Endothelial cell of umbilical vein (primary cell): Measurements from ENCODE around the gene PLEKHF1. TPM values are rescaled to one million over a fixed set of nuclear protein-coding genes. Genes with fewer than 3 reads are reported as not detected.

Source experiments
- BruUV-seq: library from RNA; stranded (reverse); fragments of 400-500 nt; replicated peaks from 2 replicates; lab custom pipeline; 2021; lab: Mats Ljungman, UMichigan
- CTCF ChIA-PET: fragments of 300-600, 350-600 bp; sonication (Branson Sonifier 250); formaldehyde crosslinking; loops from one replicate; lab custom pipeline; 2021; ENCODE audit warnings: antibody characterized with exemption, inconsistent platforms; lab: Charles Lee
- POLR2A ChIA-PET: fragments of 300-600, 350-600 bp; sonication (Branson Sonifier 250); formaldehyde crosslinking; loops from one replicate; lab custom pipeline; 2021; ENCODE audit warnings: antibody characterized with exemption, inconsistent platforms; lab: Charles Lee
- DNase-seq: peaks from one replicate; pipeline ENCODE4 v3.0.0-alpha.2; 2011; ENCODE audit warnings: low read depth, low spot score
- FAIRE-seq: peaks from 2 replicates; lab custom pipeline; 2011; peaks lifted over from hg19 to GRCh38; lab: Jason Lieb, UNC
- H2AFZ ChIP-seq: 2 replicates; pipeline ENCODE4 v1.6.0; 2012; ENCODE audit warnings: low read depth, low read length, control low read depth, inconsistent platforms
- H3K27ac ChIP-seq: 2 replicates; pipeline ENCODE4 v1.5.1; 2011; ENCODE audit warnings: low read depth, mild to moderate bottlenecking, control low read depth, low read length, moderate library complexity; ENCODE audit not compliant: insufficient read depth
- H3K27me3 ChIP-seq, 2 experiments: 2 replicates each; pipeline versions ENCODE4 v1.6.0 to v1.6.1; 2011; ENCODE audit warnings: low read length in 2 of 2, mixed read lengths in 1 of 2; ENCODE audit not compliant: control insufficient read depth in 2 of 2, insufficient read depth in 2 of 2
- H3K36me3 ChIP-seq, 2 experiments: 2 replicates in 1 of 2; 3 replicates in 1 of 2; pipeline ENCODE4 v1.5.1; 2011; ENCODE audit warnings: low read length in 2 of 2, mild to moderate bottlenecking in 1 of 2, moderate library complexity in 1 of 2; ENCODE audit not compliant: control insufficient read depth in 2 of 2, insufficient read depth in 2 of 2; ENCODE audit errors: extremely low read depth in 1 of 2
- H3K4me1 ChIP-seq: 3 replicates; pipeline ENCODE4 v1.5.1; 2011; ENCODE audit warnings: mild to moderate bottlenecking, low read length; ENCODE audit not compliant: control insufficient read depth, insufficient read depth; ENCODE audit errors: extremely low read depth
- H3K4me2 ChIP-seq: 2 replicates; pipeline ENCODE4 v1.6.1; 2011; ENCODE audit warnings: low read length, control low read depth, mixed read lengths; ENCODE audit not compliant: insufficient read depth
- H3K4me3 ChIP-seq, 3 experiments: fragments of 200-600 bp in 1 of 3; sonication (generic), shearing (Covaris generic) in 1 of 3; replicated peaks in 1 of 3; 2 replicates each; pipeline ENCODE4 v1.5.1; 2011 to 2016; ENCODE audit warnings: control low read depth in 3 of 3, low read length in 3 of 3, mild to moderate bottlenecking in 2 of 3, inconsistent platforms in 1 of 3, low read depth in 1 of 3, moderate library complexity in 1 of 3; ENCODE audit not compliant: insufficient read depth in 1 of 3
- H3K79me2 ChIP-seq: 2 replicates; pipeline ENCODE4 v1.6.0; 2012; ENCODE audit warnings: low read length, inconsistent platforms; ENCODE audit not compliant: control insufficient read depth, insufficient read depth
- H3K9ac ChIP-seq: replicated peaks from 2 replicates; pipeline ENCODE3; 2011; ENCODE audit warnings: low read length, control low read depth; ENCODE audit not compliant: insufficient read depth; ENCODE audit errors: extremely low read depth
- H3K9me1 ChIP-seq: replicated peaks from 3 replicates; pipeline ENCODE4 v1.6.0; 2011; ENCODE audit warnings: mild to moderate bottlenecking, low read length; ENCODE audit not compliant: control insufficient read depth, insufficient read depth; ENCODE audit errors: extremely low read depth
- H3K9me3 ChIP-seq: replicated peaks from 2 replicates; pipeline ENCODE4 v1.5.1; 2012; ENCODE audit warnings: low read length, inconsistent platforms; ENCODE audit not compliant: control insufficient read depth, insufficient read depth
- H4K20me1 ChIP-seq: replicated peaks from 2 replicates; pipeline ENCODE3; 2011; ENCODE audit warnings: mild to moderate bottlenecking, low read length; ENCODE audit not compliant: control insufficient read depth, insufficient read depth; ENCODE audit errors: extremely low read depth
- dilution Hi-C: fragments of 300-500 bp; cut with MboI; formaldehyde crosslinking; loops from one replicate; pipeline ENCODE4 v1.15.0; 2019; ENCODE audit warnings: low sequenced_read_pairs; ENCODE audit not compliant: extremely low pct_ligation_motif_present
- intact Hi-C: fragments of 100-400 bp; cut with micrococcal nuclease; formaldehyde crosslinking; loops from one replicate; pipeline ENCODE4 v1.10.0; 2022
- polyA plus RNA-seq, 4 experiments: library from polyadenylated mRNA; depleted of rRNA in 3 of 4; stranded (reverse) in 3 of 4; unstranded in 1 of 4; fragments of >200 nt; gene quantifications; 2 replicates each; pipeline versions ENCODE4 v1.2.1 to v1.2.3, GENCODE V29; 2011 to 2012; ENCODE audit warnings: missing spikeins in 1 of 4
- total RNA-seq: library from RNA; stranded (reverse); gene quantifications from 2 replicates; pipeline ENCODE4 v1.2.3, GENCODE V29; 2021
- TF ChIP-seq, protein P1 (sequence below), 2 donors: IDR thresholded peaks; 1 replicate in 1 of 2; 2 replicates in 1 of 2; pipeline ENCODE4 v1.5.1; 2011; ENCODE audit warnings: low read length in 2 of 2, mild to moderate bottlenecking in 2 of 2, moderate library complexity in 2 of 2, control low read depth in 1 of 2, inconsistent platforms in 1 of 2, low read depth in 1 of 2; ENCODE audit not compliant: insufficient read depth in 1 of 2; ENCODE audit errors: extremely low read depth in 1 of 2

PLEKHF1 gene
- total and polyA plus RNA-seq, 2 donors (not counting 3 experiments of a cell fraction or from before 2014, with no cell fraction given), result 5.5 TPM

DNA sequence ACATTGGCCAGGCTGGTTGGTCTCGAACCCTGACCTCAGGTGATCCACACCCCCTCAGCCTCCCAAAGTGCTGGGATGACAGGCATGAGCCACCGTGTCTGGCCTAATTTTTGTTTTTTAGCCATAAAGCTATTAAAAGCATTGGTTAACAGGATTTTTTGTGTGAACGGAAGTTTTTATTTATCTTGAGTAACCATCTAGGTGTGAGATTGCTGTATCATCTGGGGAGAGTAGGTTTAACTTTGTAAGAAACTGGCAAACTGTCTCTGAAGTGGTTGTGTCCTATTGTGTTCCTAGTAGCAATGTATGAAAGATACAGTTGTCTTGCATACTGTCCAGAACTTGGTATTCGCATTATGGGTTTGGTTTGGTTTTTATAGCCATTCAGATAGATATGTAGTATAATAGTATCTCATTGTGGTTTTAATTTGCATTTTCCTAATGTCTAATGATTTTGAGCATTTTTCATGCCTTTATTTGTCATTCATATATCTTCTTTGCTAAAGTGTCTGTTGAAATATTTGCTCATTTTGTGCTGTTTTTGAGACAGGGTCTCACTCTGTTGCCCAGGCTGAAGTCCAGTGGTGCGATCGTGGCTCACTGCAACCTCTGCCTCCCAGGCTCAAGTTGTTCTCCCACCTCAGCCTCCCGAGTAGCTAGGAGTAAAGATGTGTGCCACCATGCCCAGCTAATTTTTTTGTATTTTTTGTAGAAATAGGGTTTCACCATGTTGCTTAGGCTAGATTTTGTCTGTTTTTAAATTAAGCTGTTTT, 13.5 kb upstream of the PLEKHF1 start:
- no peak overlapping the region for H2AFZ ChIP-seq
- H3K4me1 ChIP-seq, result no peaks in the 10 kb centered on the region
- H3K9me1 ChIP-seq, result no peaks in the 10 kb centered on the region
- DNase-seq (no peak), FAIRE-seq (no peak)
- H3K36me3 ChIP-seq, result no peaks in the 10 kb centered on the region
- no peak overlapping the region for H3K27ac ChIP-seq
- no peaks in the 10 kb centered on the region for H4K20me1 ChIP-seq
- no peak overlapping the region for H3K4me3 ChIP-seq
- H3K4me2 ChIP-seq, result no peak overlapping the region
- intact Hi-C loops, result no loop called here
- TF ChIP-seq, protein P1, sequence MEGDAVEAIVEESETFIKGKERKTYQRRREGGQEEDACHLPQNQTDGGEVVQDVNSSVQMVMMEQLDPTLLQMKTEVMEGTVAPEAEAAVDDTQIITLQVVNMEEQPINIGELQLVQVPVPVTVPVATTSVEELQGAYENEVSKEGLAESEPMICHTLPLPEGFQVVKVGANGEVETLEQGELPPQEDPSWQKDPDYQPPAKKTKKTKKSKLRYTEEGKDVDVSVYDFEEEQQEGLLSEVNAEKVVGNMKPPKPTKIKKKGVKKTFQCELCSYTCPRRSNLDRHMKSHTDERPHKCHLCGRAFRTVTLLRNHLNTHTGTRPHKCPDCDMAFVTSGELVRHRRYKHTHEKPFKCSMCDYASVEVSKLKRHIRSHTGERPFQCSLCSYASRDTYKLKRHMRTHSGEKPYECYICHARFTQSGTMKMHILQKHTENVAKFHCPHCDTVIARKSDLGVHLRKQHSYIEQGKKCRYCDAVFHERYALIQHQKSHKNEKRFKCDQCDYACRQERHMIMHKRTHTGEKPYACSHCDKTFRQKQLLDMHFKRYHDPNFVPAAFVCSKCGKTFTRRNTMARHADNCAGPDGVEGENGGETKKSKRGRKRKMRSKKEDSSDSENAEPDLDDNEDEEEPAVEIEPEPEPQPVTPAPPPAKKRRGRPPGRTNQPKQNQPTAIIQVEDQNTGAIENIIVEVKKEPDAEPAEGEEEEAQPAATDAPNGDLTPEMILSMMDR (IDR thresholded peaks at IDR 0.05; ENCODE audit: extremely low read depth in 1 of 2, insufficient read depth in 1 of 2, low read depth in 1 of 2, low read length in 2 of 2), result no peak
- H3K9me3 ChIP-seq, result no peaks in the 10 kb centered on the region
- BruUV-seq, result no TSS peak
- ChIA-PET CTCF (interaction anchor here (0.6 to 1.4 kb wide), 2 partner anchors 65 to 92 kb away, joined by 3 to 4 read pairs; no protein-coding TSS in a partner anchor), POLR2A (no interaction called here)
- dilution Hi-C loops, result no loop called here
- H3K27me3 ChIP-seq, result peaks cover 0 to 18% of the 10 kb centered on the region in 2 experiments
- no peaks in the 10 kb centered on the region for H3K79me2 ChIP-seq
- no peak overlapping the region for H3K9ac ChIP-seq

DNA sequence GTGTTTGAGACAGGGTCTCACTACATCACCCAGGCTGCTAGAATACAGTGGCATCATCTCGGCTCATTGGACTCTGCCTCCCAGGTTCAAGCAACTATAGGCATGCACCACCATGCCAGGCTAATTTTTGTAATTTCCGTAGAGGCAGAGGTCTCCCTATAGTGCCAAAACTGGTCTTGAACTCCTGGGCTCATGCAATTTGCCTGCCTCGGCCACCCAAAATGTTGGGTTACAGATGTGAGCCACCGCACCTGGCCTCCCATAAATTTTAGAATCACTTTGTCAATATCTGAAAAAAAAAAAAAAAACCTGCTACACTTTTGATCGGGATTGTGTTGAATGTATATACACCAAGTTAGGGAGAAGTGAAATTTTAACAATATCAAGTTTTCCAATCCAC, 11.9 kb upstream of the PLEKHF1 start:
- peaks cover 0 to 18% of the 10 kb centered on the region in 2 experiments for H3K27me3 ChIP-seq
- H3K4me1 ChIP-seq, result no peaks in the 10 kb centered on the region
- DNase-seq, result no peak
- no peak for FAIRE-seq
- no peaks in the 10 kb centered on the region for H4K20me1 ChIP-seq
- H2AFZ ChIP-seq, result no peak overlapping the region
- BruUV-seq, result no TSS peak
- H3K36me3 ChIP-seq, result no peaks in the 10 kb centered on the region
- intact Hi-C loops (no loop called here), dilution Hi-C loops (no loop called here)
- H3K9me3 ChIP-seq, result no peaks in the 10 kb centered on the region
- H3K4me2 ChIP-seq, result no peak overlapping the region
- H3K9me1 ChIP-seq, result no peaks in the 10 kb centered on the region
- no peak overlapping the region for H3K27ac ChIP-seq
- TF ChIP-seq, protein P1 (IDR thresholded peaks at IDR 0.05; ENCODE audit: extremely low read depth in 1 of 2, insufficient read depth in 1 of 2, low read depth in 1 of 2, low read length in 2 of 2), result no peak
- no peak overlapping the region for H3K4me3 ChIP-seq
- no peaks in the 10 kb centered on the region for H3K79me2 ChIP-seq
- H3K9ac ChIP-seq, result no peak overlapping the region
- ChIA-PET CTCF (no interaction called here), POLR2A (no interaction called here)
